Stimulated activated CD8-positive, alpha-beta memory T cell treated with anti-CD3 and anti-CD28 coated beads, Interleukin-15, amount 100 ng/mL, for 48 hours (primary cell): ENCODE data around the gene CHAD.

ENCODE experiments used
- DNase-seq, 2 donors: peaks; one replicate each; pipeline ENCODE4 v3.0.0-alpha.2; 2020; ENCODE audit warnings: low read depth in 2 of 2

CHAD gene

GRCh38 chr17:50458701-50459676 lies 9.7 kb downstream of the CHAD start:
- DNase-seq = no peak

GRCh38 chr17:50458270-50458669 lies 10.4 kb downstream of the CHAD start:
- no peak for DNase-seq

DNA sequence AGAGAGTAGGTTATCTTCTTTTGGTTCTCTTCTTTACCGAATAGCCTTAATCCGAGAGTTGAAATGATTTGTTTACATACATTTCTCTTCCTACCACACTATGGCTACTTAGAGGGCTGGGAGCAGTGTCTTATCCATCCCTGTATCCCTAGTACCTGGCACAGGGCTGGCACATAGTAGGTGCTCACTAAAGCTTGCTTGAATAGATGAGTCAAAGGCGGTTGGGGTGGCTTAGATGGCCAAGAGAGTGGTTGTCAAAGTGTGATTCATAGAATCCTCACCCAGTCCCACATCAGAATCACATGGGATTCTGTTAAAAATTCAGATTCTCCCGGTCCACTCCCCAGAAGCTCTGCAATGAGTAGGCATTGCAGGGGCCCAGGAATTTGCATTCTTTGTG lies 11.1 kb downstream of the CHAD start:
- no peak for DNase-seq

- no peak for DNase-seq
These were observed 14.8 kb downstream of the CHAD start for GRCh38 chr17:50453901-50454300.

DNA sequence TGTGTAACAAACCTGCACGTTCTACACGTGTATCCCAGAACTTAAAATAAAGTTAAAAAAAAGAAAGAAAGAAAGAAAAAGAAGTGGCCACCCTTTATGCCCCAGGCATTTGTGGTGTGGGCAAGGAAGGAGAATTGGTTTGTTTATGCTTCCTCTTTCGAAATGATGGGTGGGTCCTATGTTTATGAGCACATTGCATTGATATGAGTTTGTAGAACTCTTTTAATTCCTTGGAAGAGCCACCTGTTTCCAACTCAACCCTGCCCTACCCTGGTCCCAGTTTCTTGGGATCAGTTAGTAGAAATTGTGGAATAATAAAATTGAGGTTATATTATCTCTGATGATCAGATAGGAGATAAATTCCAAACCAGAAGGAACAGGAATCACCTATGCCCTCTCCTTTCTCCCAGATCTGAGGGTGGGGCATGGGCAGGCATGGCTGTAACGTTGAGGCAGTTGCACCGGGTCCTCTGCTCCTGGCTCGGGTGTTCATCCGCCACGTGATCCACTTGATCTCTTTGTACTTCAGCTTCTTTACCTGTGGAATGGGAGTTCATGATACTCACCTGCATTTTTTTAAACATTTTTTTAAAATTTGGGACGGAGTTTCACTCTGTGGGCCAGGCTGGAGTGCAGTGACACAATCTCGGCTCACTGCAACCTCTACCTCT lies 15.9 kb downstream of the CHAD start:
- no peak for DNase-seq

DNA sequence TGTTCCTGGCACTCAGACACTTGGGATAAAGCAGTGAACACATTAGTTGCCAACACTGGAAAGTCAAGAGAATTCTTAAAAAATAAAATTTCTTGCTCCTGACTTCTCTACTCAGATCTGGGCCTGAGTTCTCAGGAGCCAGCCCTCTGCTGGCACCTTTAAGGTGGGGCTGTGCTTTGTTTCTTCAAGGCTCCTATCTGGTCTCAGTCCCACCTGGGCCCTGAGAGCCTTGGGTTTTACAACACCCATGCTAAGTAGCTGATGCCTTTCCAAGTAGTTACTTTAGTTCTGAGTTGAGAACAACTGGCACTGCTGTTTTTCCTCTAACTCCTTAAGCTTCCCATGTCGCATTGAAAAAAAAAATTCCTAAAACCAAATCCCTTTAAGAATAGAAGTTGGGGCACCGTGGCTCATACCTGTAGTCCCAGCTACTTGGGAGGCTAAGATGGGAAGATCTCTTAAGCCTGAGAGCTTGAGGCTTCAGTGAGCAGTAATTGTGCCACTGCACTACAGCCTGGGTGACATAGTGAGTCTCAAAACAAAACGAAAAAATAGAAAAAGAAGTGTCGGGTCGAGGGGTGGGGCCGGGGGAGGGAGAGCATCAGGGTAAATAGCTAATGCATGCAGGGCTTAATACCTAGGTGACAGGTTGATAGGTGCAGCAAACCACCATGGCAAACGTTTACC lies 16.6 kb downstream of the CHAD start:
- no peak for DNase-seq

GRCh38 chr17:50448643-50449042 lies 20.0 kb downstream of the CHAD start:
- DNase-seq = no peak

DNA sequence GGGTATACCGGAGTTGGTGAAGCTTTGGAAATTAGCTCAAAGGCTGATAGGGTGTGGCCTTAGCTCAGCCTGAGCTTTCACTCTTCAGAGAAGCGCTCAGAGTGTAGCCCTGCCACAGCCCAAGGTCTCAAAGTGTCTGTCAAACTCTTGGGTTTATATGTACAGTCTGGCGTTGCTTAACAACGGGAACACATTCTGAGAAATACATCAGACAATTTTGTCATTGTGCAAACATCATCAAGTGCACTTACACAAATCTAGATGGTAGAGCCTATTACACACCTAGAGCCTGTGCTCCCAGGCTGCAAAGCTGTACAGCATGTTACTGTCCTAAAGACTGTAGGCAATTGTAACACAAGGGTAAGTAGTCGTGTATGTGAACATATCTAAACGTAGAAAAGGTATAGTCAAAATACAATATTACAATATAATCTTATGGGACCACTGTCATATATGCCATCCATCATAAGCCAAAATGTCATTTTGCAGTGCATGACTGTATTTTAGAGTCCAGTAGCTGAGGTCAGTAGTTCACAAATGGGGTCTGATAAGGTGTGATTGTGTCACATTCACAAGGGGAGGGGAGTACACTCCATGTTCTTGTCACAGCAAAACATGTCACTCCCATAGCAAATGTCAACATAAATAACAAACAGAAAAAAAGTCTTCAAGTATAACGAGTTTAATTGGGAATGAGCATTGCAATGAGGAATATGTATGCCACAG lies 20.6 kb downstream of the CHAD start:
- no peak for DNase-seq

GRCh38 chr17:50445730-50446325 lies 22.9 kb downstream of the CHAD start:
- DNase-seq = no peak

DNA sequence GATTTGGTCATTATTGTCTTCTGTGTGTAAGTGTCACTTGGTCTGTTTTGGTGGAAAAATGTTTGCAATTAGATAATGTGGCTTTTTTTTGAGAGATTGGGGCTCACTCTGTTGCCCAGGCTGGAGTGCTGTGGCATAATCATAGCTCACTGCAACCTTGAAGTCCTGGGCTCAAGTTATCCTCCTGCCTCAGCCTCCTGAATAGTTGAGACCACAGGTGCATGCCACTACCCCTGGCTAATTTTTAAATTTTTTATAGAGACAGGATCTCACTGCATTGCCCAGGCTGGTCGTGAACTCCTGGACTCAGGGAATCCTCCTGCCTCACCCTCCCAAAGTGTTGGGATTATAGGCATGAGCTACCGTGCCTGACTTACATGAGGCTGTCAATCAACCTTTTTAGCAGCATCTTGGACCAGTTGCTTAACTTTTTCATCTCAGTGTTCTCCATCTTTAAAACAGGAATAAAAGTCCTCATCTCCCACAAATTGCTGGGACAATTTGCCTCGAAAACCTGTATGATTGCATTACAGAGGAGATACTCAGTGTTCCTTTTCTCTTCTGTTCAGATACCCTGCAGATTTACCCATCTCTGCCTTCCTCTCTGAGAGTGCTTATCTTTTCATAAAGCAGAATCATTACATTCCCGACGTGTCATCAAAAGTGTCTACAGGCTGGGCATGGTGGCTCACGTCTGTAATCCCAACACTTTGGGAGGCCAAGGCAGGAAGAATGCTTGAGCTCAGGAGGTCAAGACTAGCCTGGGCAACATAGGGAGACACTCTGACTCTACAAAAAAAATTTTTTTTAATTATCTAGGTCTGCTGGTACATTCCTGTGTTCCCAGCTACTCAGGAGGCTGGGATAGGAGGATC lies 23.6 kb downstream of the CHAD start:
- DNase-seq = no peak

- DNase-seq = no peak
These were observed 25.1 kb downstream of the CHAD start for GRCh38 chr17:50443505-50443974.

GRCh38 chr17:50440838-50441829 lies 27.5 kb downstream of the CHAD start:
- DNase-seq = no peak

GRCh38 chr17:50440172-50440837 lies 28.4 kb downstream of the CHAD start:
- no peak for DNase-seq

GRCh38 chr17:50439008-50439407 lies 29.7 kb downstream of the CHAD start:
- no peak for DNase-seq

GRCh38 chr17:50437409-50437808 lies 31.3 kb downstream of the CHAD start:
- DNase-seq = no peak

DNA sequence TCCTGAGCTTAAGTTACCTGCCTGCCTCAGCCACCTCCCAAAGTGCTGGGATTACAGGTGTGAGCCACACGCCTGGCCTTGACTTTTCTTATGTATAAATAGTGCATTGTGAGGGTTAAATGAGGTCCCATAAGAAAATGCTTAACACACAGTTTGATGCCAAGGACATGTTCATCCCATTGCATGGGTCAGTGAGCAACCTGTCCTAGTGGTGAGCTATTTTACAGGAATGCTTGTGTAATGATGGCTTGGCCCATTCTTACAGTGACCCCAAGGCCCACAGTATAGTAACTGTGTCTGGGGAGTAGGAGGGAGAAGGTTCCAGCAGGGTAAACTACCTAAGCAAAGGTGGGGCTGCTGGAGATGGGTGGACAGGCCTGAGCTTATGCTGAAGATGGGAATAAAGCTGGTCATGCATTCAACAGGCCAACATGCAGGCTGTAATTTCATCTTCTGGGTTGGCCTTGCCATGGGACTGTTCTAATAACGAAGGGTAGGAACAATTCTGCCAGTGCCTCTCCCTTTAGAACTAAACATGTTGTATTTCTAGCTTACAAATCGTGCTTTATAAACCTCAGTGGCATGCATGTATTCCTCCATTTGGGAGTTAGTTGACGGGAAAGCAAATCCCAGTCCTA lies 36.4 kb downstream of the CHAD start:
- no peak for DNase-seq

- no peak for DNase-seq
These were observed 37.7 kb downstream of the CHAD start for GRCh38 chr17:50430821-50431618.
